Stimulated activated CD4-positive, alpha-beta T cell treated with anti-CD3 and anti-CD28 coated beads, Interleukin-15, amount 100 ng/mL, for 24 hours (primary cell): ENCODE measurements around the gene MTRFR.
"Not testable (repeated sequence)": the region's sequence is repeated elsewhere in the genome, so short reads cannot be mapped to it uniquely, and the experiment has no call there.

ENCODE experiments used
- DNase-seq: peaks from one replicate; pipeline ENCODE4 v3.0.0-alpha.2; 2020

The MTRFR gene

GRCh38 chr12:123250471-123251383 lies 17.5 kb downstream of the MTRFR start:
- no peak for DNase-seq

GRCh38 chr12:123251403-123252076 lies 18.3 kb downstream of the MTRFR start:
- no peak for DNase-seq

GRCh38 chr12:123252365-123252764 lies 19.1 kb downstream of the MTRFR start:
- not testable (repeated sequence) for DNase-seq

- DNase-seq = no peak
Observed at GRCh38 chr12:123253641-123254459, 20.6 kb downstream of the MTRFR start.

GRCh38 chr12:123254853-123255446 lies 21.7 kb downstream of the MTRFR start:
- no peak for DNase-seq

- no peak for DNase-seq
Observed at GRCh38 chr12:123258593-123258992, 25.4 kb downstream of the MTRFR start.

GRCh38 chr12:123260081-123260480 lies 26.8 kb downstream of the MTRFR start:
- no peak for DNase-seq

GRCh38 chr12:123261196-123261595 lies 28.0 kb downstream of the MTRFR start:
- DNase-seq = no peak

GRCh38 chr12:123263196-123263817 lies 30.1 kb downstream of the MTRFR start:
- DNase-seq = no peak

GRCh38 chr12:123264642-123265041 lies 31.4 kb downstream of the MTRFR start:
- DNase-seq = no peak

GRCh38 chr12:123265851-123266678 lies 32.8 kb downstream of the MTRFR start:
- DNase-seq = no peak

- DNase-seq = no peak
Observed at GRCh38 chr12:123266679-123267277, 33.5 kb downstream of the MTRFR start.

GRCh38 chr12:123267335-123267920 lies 34.2 kb downstream of the MTRFR start:
- DNase-seq = no peak

GRCh38 chr12:123267991-123268843 lies 35.0 kb downstream of the MTRFR start:
- no peak for DNase-seq

GRCh38 chr12:123268850-123269249 lies 35.6 kb downstream of the MTRFR start:
- DNase-seq = no peak

GRCh38 chr12:123269395-123269892 lies 36.2 kb downstream of the MTRFR start:
- peak; percentile 60 for DNase-seq

- no peak for DNase-seq
Observed at GRCh38 chr12:123269896-123270213, 36.6 kb downstream of the MTRFR start.

- DNase-seq = peak; percentile 41
Observed at GRCh38 chr12:123270214-123271000, 37.2 kb downstream of the MTRFR start.
